HepG2 (cell line): ENCODE measurements around the gene KMT2E.

Experiments used
- HNF4G ChIP-seq, 2 experiments: sonication (generic) in 1 of 2; formaldehyde crosslinking in 1 of 2; IDR thresholded peaks; 2 replicates each; pipeline versions ENCODE4 v1.4.0 to v1.6.1; 2011 to 2020; ENCODE audit warnings: borderline replicate concordance in 2 of 2, low read depth in 2 of 2, mild to moderate bottlenecking in 2 of 2, low read length in 1 of 2, missing genetic modification reagents in 1 of 2, moderate library complexity in 1 of 2
- POLR2A ChIP-seq, 2 experiments: IDR thresholded peaks; 2 replicates each; pipeline ENCODE4 v1.6.1; 2011; ENCODE audit warnings: low read depth in 2 of 2, low read length in 2 of 2, mild to moderate bottlenecking in 1 of 2, moderate library complexity in 1 of 2; ENCODE audit not compliant: insufficient read depth in 1 of 2
- RFX5 ChIP-seq: IDR thresholded peaks from 2 replicates; pipeline ENCODE4 v1.6.1; 2011; ENCODE audit warnings: low read depth, low read length, improper control_type of control experiment
- TAF1 ChIP-seq: sonication (generic); formaldehyde crosslinking; IDR thresholded peaks from 2 replicates; pipeline ENCODE4 v1.4.0; 2020; ENCODE audit warnings: missing genetic modification reagents
- ZNF326 ChIP-seq: sonication (generic); formaldehyde crosslinking; IDR thresholded peaks from 2 replicates; pipeline ENCODE4 v1.4.0; 2020; ENCODE audit warnings: missing genetic modification reagents, borderline replicate concordance

DNA sequence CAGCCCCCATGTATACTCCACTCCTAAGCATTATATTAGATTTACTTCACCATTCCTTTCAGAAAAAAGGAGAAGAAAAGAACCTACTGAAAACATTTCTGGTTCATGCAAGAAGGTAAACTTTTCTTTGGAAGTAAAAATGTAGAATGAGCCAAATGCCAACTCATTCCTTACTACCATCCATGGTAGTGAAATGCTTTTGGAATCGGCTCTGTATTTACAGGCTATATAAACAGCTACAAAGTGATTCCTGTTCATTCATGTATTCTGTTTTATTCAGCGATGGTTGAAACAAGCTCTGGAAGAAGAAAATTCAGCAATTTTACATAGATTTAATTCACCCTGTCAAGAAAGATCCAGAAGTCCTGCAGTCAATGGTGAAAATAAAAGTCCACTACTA lies 91.6 kb downstream of the KMT2E start:
- TF ChIP-seq POLR2A (IDR thresholded peaks at IDR 0.05; ENCODE audit: insufficient read depth in 1 of 2, low read depth in 2 of 2, low read length in 2 of 2) (no peak), HNF4G (IDR thresholded peaks at IDR 0.05; ENCODE audit: borderline replicate concordance, low read depth, low read length) (no peak), HNF4G (CRISPR knock-in tag; IDR thresholded peaks at IDR 0.05; ENCODE audit: borderline replicate concordance, low read depth) (no peak), TAF1 (CRISPR knock-in tag) (no peak), ZNF326 (CRISPR knock-in tag) (no peak), RFX5 (no peak)
